NOMO-1 treated with DMSO at 0.1 percent for 48 hours (cell line): ENCODE results near the gene DZIP3.
"Not testable (repeated sequence)": the region's sequence is repeated elsewhere in the genome, so short reads cannot be mapped to it uniquely, and the experiment has no call there.

ENCODE experiments used
- DNase-seq: peaks from one replicate; lab custom pipeline; 2025; ENCODE audit not compliant: unreplicated experiment; lab: John Stamatoyannopoulos, UW

DZIP3 gene

DNA sequence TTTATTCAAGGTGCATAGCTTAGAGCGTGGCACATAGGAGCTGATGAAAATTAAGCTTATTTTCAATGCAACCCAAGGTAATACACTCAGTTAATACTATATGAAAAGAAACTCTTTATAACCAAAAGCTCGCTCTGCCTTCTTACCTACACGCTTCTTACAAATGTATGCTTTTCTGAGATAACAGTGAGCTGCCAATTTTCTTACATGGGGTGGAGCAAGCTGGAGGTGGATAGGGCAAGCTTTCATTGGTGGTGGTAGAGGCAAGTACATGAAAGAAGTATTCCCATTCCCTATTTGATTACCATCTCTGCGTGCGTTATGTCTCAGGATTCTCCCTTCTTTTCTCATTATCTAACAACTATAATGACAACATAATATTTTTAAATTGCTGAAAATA is 8.9 kb downstream of the DZIP3 start:
- DNase-seq, result no peak

DNA sequence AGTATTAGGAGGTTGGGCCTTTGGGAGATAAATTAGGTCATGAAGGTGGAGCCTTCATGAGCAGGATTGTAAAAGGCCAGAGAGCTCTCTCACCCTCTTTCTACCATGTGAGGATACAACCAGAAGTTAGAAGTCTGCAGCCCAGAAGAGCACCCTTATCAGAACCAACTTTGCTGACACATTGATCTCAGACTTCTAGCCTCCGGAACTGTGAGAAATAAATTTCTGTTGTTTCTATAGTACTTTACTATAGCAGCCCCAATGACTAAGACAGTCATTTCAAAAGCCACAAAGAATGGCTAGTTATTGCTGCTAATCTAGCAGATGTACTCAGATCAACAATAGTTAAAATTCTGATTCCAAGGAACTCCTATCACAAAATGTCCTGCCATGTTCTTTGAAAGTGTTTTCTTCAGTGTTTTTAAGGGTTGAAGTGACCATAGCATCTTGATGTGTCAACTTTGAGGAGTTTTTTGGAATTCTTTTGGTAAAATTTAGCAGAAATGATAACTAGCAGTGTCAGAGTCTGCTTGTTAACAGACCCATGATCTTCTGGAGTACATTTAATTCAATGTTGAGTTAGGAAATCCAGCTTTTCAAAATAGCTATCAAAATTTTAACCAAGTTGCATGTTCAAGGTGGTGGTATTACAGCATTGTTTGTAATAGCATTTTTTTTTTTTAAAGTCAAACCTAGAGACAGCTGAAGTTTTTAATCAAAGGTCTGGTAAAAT is 10.3 kb downstream of the DZIP3 start:
- no peak for DNase-seq

DNA sequence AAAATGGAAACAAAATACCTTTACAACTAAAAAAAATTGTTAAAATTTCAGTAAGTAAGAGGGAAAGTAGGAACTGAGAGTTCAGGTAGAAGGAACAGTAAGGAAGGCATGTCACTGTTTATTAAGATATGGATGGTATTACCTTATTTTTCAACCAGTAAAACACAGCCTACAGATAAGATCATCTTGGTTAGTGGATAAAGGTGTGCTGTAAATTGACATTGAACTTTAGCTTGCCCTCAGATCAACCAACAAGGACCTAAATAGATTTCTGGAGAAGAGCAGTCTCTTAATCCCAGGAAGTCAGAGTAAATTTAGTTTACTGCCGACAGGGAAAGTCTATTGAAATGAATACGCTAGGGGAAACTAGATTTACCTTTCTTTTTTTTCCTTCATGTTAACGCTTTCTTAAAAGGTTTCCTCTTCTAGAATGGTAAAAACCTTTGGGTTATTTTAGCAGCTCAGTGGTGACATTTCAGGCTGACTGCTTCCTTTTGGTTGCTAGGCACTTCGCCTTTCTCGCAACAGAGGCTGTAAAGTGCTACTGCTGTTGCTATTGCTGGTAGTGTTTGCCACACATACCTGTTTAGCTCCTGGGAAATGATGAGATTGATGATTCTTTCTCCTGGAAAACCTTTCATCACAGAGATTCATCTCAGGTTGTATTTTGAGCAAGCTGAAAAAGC is 12.9 kb downstream of the DZIP3 start:
- no peak for DNase-seq

- DNase-seq, result no peak
These were observed 13.4 kb downstream of the DZIP3 start for GRCh38 chr3:108602935-108603294.

DNA sequence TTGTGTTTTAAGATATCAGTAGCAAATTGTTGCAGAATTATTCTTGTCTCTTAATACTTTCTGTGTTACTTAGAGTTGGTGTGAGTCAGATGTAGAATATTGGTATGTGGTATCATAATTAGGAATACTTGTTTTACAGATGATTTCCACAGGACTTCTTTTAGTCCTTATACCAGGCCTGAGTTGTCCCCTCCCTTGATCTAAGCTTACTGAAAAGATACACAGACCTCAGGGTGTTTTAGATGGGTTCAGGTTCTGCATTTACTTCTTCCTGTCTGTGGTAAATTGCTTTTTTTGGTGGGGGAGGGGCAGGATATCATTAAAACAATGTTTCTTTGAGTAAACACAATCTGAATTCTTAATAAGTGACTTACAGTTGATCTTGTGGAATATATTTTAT is 14.2 kb downstream of the DZIP3 start:
- DNase-seq, result no peak

DNA sequence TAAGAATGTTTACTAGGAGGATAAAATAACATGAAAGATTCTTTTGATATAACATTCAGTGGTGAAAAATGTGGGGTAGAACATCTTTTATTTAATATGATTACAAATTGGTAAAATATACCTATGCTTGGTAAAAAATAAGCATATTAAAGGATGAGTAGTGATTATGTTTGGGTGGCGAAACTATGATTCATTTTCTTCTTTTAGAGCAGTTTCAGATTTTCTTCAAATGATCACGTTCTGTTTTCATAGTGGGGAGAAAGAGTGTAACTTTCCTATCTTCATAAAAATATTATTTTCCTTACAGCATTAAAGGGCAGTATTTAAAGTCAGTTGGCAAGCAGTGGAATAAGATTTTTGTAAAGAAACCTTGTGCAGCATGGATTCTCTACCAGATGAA is 15.5 kb downstream of the DZIP3 start:
- no peak for DNase-seq

DNA sequence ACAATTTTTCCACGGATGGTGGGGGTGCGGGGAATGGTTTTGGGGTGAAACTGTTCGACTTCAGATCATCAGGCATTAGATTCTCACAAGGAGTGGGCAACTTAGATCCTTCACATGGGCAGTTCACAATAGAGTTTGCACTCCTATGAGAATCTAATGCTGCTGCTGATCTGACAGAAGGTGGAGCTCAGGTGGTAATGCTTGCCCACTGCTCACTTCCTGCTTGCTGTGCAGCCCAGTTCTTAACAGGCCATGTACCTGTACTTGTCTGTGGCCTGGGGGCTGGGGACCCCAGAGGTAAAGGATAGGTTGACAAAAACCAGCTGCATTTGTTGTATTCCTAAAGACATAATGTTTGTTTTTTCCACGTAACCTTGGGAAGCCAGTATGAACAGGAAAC is 16.0 kb downstream of the DZIP3 start:
- DNase-seq, result no peak

GRCh38 chr3:108608750-108609149 is 19.2 kb downstream of the DZIP3 start:
- DNase-seq, result no peak

GRCh38 chr3:108610651-108611050 is 21.1 kb downstream of the DZIP3 start:
- no peak for DNase-seq

DNA sequence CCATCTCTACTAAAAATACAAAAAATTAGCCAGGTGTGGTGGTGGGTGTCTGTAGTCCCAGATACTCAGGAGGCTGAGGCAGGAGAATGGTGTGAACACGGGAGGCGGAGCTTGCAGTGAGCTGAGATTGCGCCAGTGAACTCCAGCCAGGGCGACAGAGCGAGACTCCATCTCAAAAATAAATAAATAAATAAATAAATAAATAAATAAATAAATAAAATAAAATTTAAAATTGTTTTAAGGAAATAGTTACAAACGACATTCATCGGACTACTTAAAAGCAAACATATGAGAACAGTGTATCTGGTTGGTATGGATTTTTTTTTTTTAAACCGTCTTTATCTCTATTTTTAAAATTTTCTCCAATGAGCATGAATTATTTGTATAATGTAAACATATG is 26.6 kb downstream of the DZIP3 start:
- not testable (repeated sequence) for DNase-seq

DNA sequence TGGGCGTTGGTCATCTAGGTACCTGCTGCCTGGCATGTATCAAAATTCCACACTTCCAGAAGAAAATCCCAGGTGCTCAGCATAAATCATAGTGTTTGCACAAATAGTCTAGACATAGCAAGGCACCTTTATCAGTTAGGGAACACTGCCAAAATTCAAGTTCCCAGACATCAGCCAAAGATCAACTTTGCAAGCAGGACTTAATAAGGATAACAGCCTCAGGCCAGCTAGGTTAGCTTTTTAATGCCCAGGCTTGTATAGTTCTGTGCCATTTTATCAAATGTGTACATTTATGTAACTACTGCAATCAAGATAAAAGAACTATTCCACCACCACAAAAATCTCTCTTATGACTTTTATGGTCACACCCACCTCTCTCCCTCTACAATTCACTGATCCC is 30.7 kb downstream of the DZIP3 start:
- no peak for DNase-seq

GRCh38 chr3:108623504-108623903 is 34.0 kb downstream of the DZIP3 start:
- DNase-seq, result no peak

DNA sequence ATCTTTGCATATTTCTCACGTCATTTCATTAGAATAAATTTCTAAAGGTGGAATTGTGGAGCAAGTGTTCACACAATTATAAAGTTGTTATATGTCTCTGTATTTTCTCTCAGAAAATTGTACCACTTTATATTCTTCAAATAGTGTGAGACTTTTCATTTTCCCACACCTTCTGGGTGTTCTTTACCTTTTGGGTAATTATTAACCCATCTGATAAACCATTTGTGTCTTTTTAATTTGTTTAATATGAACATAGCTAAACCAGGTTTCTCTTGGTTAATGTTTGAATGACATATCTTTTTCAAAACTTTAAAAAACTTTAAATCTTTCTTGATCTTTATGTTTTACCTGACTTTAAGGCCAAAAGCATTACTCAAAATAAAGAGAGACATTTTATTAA is 40.5 kb downstream of the DZIP3 start:
- no peak for DNase-seq

DNA sequence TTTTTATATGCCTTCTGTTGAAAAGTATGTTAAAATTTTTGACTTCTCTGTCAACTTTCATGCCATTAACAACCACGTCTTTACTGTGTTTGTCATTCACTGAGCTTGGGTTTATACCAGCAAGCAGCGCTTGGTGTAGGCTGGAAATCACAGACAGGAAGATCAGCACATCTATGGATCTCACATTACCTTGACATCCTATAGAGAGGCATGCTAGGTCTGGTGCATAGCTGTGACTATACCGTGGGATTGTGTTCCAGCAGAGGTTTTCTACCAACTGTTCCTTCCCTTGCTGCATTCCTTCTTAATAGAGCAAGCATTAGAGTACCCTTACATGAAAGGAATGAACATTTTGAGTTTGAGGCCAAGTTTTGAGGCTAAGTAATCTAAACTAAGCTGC is 53.0 kb downstream of the DZIP3 start:
- DNase-seq, result no peak

- DNase-seq, result no peak
These were observed 55.8 kb downstream of the DZIP3 start for GRCh38 chr3:108645364-108645763.

GRCh38 chr3:108655664-108656063 is 66.1 kb downstream of the DZIP3 start:
- DNase-seq, result not testable (repeated sequence)

DNA sequence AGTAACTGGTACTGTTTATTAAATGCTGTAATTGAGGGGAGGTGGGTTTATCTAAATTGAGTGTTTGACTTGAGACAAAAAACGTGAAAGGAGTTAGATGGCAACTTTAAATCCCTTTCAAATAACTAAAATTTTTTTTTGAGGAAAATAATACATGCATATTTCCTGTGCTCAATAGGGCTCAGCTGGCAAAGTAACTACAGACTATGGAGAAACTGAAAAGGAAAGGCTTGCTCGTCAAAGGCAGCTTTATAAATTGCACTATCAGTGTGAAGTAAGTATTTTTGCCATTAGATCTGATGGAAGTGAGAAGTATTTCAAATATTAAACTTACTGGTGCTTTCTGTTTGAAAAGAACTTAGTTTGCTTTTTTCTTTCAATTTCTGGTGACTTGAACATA is 72.2 kb downstream of the DZIP3 start:
- DNase-seq, result no peak

- peak; percentile 86 for DNase-seq
These were observed 72.7 kb downstream of the DZIP3 start for GRCh38 chr3:108662142-108662738.

DNA sequence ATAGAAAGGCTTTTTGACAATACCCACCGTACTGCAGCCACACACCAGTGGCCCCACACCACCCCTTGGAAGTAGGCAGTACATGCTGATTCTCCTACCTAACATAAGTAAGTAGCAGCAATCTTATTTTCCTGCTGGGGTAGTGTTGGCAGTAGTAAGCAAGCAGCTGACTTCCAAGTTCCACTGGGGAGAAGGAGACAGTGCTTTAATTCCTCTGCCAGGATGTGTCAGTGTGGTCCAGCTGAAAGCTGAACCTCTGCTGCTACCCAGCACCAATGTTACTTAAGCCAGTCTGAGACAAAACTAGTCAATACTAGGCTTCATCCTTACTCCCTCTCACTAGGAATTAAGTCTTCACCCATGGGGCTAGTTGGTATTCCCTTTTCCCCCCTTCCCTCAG is 74.7 kb downstream of the DZIP3 start:
- no peak for DNase-seq

DNA sequence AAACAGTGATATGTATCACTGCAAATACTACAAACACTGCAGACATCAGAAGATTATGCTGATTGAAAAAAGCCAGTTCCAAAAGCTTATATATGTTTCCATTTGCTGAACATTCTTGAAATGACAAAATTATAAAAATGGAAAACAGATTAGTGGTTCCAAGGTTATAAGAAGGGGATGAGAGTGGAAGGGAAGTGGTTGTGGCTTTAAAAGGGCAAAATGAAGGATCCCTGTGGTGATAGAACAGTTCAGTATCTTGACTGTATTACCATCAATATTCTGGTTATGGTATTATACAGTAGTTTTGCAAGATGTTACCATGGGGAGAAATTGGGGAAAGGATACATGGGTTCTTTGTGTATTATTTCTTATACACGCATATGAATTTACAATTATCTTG is 77.8 kb downstream of the DZIP3 start:
- DNase-seq, result no peak

DNA sequence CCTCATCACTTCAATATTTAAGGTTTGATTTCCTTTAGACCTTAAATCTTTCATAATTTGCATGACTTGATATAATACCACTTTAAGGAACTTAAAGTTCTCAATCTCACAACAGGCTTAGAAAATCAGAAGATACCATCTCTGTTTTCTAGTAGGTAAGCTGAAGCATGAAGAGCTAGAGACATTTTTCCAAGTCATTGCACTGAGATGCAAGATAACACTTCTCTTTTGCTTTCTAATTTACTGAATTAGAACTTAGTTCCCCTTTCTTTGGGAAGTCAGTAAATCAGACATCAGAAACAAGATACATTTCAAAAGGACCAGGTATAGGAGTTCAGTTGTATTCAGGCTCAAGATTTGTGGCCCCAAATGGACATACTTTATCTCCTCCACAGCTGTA is 79.7 kb downstream of the DZIP3 start:
- peak; percentile 1 for DNase-seq

DNA sequence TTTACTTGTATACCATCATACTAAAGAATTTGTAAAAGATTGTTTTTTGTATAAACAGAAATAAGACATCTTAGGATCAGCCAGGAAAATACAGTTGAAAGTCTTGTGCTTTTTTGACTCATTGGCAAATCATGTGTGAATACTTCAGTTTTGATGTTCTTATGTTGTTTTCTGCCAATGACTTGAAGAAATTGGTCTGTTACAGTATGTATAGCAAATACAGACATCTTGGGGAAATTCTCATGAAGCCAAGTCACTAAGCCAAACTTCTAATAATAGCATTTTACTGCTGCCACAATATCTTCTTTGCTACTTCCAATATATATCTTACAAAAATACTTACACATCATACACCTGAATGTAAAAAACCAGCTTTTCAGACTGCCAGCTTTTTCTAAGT is 83.2 kb downstream of the DZIP3 start:
- no peak for DNase-seq
